Amniotic epithelial cell (primary cell): ENCODE results near the gene CFI.

Experiments used
- DNase-seq: peaks from one replicate; pipeline ENCODE4 v3.0.0-alpha.2; 2010; ENCODE audit warnings: low read depth

CFI gene

DNA sequence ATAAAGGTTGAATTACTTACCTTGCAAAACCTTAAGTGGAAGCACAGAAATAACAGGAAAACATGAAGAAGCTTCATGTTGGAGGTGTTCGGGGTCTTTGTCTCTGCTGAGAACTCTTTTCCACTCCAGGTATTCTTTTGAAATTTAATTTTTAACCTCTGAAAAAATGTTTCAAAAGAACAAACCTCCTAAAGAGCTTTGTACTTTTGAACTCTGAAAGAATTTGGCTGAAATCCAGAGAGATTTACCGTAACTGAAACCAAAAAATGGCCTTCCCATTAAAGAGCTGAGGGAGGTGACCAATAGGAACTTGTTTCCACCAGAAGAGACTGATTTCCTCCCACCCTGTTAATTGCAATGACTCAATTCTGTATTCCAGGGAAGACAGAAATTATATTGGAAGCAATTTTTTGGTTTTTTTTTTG, at the start of gene CFI:
Gene CFI, minus strand, starts transcription at position 105 of the 425 bp plus-strand sequence. Its CDS starts 28 bp downstream, at position 77.
- DNase-seq: peak; percentile 88

DNA sequence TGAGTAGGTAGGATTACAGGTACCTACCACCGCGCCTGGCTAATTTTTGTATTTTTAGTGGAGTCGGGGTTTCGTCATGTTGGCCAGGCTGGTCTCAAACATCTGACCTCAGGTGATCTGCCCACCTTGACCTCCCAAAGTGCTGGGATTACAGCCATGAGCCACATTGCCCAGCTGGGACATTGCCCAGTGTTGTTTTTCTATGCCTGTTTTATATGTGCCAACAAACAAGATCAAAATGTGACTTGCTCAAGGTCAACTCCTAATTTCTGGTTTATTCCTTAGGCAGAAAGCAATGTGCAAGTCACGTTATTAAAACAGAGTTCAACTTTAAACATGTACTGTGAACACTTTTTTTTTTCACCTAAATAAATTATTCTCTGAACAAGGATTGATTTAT, 48.8 kb upstream of the CFI start:
- no peak for DNase-seq

DNA sequence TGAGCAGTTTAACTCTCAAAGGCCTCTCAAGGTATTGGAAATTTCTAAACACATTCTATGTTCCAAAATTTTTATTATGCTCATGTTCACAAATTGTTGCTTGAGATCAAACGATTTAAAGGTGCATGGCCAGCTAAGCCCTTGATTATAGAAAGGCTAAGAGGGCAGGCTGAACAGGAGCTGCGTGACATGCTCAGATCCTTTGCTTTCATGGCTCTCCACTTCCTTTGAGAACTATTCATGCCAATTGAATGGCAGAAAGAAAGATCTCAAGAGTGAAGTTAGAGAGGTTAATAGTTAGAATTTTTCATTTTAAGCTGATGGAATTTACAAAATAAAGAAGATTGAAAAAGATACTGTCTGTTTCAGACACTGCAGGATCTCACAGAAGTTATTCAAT, 46.7 kb upstream of the CFI start:
- no peak for DNase-seq

DNA sequence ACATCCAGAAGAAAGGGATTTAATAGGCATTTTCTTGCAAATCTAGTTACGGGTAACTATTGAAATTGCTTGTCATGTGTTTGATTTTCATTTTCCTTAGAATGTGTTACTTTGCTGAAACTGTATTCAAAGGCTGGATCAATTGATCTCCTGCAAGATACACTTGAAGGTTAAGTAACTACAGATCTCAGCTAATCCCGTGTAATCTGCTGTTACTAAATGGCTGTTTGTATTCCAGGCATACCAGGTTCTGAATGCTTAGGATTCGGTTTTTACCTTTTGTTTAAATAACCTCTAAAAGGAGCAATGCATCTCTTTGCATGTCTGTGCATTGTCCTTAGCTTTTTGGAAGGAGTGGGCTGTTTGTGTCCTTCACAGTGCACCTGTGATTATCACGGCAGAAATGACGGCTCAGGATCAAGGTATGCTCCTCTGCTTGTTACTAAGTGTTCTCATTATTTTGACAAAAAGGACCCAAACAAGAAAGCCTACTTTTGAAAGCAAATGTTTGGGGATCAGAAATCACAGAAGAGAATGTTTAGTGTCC, 46.2 kb upstream of the CFI start, which contains the start of gene LRIT3:
Gene LRIT3, plus strand, starts transcription at position 212 of the 547 bp plus-strand sequence. Its CDS starts 95 bp downstream, at position 307.
- no peak for DNase-seq

DNA sequence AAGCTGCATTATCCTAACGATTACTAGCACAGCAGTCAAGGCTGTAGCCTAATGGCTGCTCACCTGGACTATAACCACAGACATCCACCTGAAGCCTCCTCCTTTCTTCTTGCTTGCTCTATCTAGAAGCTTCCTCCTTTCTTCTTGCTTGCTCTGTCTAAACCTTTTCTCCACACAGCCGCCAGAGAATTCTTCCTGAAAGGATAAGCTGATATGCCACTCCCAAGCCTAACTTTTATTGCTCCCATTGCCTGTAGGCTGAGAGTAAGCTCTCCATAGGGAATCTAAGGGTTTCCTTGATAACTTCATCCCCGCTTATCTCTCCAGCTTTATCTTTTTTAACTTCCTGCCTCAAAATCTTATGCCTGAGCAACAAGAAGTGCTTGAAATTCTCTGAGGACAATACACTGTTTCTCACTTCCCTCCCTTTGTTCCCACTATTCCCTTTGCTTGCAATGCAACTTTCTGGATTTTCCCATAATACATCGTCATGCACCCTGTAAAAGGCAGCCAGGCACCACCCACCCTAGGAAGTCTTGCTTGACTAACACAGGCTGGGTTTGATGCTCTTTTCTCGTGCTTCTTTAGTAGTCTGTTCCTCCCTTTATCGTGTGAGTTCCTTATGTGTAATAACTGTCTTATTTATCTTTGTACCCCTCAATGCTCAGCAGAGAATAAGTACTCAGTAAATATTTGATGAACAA, 44.7 kb upstream of the CFI start:
- no peak for DNase-seq

DNA sequence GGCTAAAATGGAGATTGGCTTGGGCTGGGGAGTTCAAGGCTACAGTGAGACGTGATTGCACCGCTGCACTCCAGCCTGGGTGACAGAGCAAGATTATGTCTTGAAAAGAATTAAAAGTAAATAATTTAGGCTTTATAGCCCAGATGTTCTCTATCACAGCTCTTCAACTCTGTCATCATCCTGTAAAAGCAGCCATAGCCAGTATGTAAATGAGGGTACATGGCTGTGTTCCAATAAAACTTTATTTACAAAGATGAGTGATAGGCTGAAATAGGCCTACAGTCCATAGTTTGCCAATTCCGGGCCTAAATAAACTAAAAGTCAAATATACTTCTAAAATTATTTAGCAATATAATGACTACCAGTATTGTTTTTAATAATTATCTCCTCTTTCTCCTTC, 35.2 kb upstream of the CFI start:
- no peak for DNase-seq

DNA sequence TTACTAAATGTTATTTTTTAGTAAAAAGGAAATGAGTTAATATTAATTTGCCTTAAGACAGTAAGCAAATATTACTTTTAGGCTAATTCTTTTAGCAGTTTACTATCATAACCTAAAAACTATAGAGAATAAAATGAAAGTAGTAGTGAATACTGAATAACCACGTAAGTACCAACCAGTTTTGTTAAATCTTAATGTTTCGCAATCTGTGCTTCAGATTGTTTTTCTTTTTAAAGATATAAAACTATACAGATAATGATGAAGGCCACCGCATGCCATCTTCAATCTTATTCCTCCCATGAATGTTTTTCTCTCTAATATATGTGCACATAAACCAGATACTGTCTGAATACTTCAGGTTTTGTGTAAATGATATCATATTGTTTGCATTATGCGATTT, 32.0 kb upstream of the CFI start:
- no peak for DNase-seq

DNA sequence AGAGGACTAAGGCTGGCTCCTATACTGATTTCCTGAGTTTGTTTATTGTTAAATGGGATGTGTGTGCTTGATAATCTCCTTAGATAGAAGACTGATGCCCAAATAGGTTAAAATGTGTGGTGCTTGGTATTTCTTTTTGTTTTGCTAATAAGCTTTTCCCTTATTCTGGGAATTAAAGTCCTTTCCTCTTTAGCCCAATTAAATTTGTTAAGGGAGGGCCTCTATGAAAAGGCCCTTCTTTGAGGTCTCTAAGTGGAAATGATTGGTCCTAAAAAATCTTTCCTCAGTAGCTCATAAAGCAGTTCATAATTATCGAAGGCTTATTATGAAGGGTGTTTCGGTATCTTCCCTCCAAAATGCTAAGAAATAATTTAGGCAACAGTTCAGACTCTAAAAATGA, 25.9 kb upstream of the CFI start, which contains the start of gene RRH:
Gene RRH, plus strand, starts transcription at position 301 of the 400 bp plus-strand sequence. Its CDS starts 56 bp downstream, at position 357.
- DNase-seq: no peak

DNA sequence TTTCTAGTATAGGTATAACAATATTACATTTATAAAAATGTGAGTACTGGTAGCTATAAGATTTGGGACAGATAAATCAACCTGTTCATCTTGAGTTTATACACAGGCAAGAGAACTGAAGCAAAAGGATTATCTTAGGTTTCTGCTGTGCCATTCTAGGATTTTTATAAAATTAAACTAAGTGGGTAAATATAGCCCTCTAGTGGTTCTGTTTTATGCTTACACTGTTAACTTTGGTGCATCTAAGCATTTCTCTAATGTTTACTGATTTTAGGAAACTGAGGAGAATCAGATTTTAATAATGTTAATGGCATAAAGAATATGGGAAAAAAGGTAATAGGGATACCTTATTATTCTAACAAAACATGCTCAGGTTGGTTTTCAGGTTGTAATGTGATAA, 24.9 kb upstream of the CFI start:
- DNase-seq: peak; percentile 31

DNA sequence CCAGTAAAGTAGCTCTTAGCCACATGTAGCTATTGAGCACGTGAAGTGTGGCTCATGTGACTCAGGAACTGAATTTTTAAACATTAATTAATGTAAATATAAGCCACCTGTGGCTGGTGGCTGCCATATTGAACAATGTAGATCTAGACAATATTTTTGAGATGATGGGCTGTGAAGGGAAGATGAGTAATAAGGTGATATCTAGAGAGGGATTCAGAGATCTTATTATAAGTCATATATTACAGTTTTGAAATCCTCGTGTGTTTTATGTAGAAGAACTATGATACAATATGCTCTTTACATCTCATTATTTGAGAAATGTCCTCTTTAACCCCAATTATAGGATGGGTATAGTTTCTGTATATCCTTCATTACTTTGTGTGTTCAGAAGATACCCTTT, 19.4 kb upstream of the CFI start:
- DNase-seq: no peak

DNA sequence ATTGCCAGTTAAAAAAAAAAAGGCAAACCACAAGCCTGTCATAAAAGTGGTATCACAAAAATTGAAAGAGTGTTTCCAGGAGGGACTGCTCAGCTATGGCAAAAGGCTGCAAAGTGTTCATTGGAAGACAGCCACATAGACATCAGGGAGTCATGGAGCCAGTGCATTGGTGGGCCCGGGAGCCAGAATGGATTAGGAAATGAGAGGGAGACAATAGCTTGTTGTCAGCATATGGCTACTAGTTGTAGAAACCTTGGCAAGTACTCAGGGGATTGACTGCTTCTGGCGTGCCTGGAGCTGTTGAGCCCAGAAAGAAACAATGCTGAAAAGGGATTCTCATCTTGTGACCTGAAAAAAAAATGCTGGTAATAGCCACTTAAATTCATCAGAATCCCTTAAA, 18.8 kb upstream of the CFI start:
- DNase-seq: no peak

DNA sequence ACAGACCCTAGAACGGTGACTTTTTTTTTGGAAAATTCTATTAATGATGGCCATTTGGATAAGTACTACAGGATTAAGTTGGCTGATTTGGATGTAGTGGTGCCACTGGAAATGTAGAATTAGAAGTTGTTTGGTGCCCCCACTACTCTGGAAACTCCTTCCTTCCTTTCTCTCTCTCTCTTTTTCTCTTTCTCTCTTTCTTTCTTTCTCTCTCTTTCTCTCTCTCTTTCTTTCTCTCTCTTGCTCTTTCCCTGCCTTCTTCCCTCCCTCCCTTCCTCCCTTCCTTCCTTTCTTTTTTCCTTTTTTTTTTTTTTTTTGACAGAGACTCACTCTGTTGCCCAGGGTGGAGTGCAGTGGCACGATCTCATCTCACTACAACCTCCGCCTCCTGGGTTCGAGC, 16.5 kb upstream of the CFI start:
- no peak for DNase-seq

DNA sequence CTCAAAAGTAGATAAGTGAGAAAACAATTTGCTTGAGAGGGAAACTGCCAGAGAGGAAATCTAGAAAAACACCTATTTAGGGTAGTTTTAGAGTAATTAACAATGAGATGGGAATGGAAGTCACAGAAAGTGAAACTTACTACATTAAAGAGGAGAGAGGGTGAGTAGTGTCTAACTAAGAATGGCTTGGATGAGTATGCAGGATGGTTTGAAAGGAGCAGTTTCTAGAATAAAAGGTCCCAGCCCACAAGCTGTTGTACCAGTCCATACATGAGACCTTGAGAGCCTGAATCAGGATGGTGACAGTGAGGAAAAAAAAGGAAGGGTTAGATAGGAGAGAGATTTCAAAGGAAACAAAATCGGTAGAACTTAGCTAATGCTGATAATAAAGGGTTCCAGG, 15.1 kb upstream of the CFI start:
- DNase-seq: no peak

DNA sequence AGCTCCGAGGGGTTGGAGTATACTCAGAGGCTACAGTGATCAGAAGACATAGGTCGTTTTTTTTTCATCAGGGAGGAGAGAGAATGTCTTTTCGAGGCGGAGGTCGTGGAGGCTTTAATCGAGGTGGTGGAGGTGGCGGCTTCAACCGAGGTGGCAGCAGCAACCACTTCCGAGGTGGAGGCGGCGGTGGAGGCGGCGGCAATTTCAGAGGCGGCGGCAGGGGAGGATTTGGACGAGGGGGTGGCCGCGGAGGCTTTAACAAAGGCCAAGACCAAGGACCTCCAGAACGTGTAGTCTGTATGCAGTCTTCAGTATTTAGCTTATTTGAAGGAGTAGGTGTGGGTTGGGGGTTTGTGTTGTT, 14.3 kb upstream of the CFI start:
- DNase-seq: no peak

DNA sequence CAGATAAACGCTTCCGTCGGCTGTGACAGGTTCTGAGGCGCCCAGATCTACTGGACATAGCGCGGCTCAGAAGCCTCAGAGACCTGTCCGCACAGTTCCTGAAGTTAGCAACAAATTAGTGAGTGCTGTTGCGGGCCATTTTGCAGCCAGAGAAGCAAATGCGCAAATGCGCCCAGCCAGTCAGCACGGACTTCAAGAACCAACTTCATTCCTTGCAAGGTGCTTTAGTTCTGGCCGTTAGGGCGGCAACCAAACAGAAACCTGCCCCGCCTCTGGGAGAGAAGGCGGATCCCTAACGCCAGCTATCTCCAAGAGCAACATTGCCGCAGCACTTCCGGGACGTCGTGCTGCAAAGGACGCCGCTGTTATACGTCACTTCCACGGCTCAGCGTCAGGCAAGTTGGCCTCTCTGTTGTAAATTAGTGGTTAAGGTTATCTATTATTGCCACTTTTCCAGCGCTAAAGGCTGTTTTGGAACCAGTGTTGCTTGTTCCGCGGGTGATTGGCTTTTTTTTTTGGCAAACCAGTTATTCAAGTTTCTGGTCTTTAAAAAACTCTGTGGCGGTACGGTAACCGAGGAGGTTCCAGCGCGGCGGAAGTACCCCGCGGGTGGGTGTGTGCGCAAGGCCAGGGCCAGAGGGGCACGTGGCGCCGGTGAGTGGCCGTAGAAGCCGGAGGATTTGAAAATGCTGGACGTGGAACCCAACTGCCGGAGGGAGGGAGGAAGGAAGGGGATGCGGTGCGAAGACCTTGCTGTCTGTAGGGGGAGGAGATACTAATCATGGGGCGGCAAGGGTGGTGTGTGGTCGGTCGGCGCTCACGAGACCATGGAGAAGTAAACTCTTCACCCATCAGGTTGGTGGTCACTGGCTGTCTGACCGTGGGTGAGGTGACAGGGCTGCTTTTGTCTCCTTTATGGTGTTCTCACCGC, 13.6 kb upstream of the CFI start, which contains the start of gene GAR1:
Gene GAR1, plus strand, starts transcription at position 612 of the 931 bp plus-strand sequence. CDS start 403 bp downstream, outside the sequence.
- DNase-seq: peak; percentile 95

DNA sequence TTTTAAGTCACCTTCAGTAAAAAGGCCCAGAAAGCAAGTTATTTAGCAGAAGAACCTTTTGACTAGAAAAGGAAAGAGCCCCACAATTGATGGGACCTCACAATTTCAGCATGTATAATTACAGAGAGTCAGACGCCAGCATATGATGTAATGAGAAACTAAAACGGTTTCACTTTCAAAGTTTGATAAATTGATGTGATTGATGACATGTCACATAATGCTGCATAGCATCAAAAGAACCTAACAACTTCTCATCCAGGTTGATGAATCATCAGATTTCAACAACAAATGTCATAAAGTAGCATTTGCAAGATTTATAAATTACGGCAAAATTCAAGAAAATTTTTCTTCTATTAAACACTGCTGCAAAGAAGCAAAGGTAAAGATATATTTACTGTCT, 9.9 kb upstream of the CFI start:
- peak; percentile 13 for DNase-seq

DNA sequence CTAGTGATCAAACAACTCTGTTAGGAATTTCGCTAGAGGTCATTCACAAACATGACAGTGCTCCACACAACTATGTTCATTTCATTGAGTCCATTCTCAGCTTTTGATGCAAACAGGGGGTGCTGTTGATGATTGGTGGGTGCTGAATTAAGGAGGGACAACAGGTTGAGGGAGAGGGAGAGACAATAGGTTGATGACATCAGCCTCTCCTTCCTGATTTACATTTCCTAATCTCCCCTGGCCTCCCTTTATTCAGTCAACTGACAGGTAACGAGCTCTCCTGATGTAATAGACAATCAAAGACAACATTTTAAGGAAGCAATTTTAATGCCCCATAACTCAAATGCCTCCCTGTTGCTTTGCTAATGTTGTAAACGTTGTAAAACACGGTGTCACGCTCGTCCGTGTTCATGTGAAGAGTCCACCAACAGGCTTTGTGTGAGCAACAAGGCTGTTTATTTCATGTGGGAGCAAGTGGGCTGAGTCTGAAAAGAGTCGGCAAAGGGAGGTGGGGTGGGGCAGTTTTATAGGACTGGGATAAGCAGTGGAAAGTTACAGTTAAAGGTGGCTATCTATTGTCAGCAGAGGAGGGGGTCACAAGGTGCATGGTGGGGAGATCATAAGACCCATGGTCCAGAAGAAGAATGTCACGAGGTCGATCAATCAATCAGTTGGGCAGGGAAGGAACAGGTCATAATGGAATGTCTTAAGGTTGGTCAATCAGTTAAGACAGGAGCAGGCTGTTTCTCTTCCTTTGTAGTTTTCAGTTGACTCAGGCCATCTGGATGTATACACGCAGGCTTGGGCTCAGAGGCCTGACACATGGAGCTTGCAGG, 9.0 kb upstream of the CFI start:
- no peak for DNase-seq

DNA sequence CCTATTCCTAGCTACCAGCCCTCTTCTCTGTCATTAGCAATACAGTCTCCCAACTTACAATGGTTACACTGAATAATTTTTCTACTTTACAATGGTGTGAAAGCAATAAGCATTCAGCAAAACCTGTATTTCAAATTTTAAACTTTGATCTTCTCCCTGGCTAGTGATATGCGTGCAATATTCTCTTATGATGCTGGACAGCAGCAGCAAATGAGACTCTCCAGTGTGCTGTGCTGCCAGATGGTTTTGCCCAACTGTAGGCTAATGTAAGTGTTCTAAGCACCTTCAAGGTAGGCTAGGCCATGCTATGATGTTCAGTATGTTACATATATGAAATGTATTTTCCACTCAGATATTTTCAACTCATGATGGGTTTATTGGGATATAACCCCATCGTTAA, 7.9 kb upstream of the CFI start:
- no peak for DNase-seq

DNA sequence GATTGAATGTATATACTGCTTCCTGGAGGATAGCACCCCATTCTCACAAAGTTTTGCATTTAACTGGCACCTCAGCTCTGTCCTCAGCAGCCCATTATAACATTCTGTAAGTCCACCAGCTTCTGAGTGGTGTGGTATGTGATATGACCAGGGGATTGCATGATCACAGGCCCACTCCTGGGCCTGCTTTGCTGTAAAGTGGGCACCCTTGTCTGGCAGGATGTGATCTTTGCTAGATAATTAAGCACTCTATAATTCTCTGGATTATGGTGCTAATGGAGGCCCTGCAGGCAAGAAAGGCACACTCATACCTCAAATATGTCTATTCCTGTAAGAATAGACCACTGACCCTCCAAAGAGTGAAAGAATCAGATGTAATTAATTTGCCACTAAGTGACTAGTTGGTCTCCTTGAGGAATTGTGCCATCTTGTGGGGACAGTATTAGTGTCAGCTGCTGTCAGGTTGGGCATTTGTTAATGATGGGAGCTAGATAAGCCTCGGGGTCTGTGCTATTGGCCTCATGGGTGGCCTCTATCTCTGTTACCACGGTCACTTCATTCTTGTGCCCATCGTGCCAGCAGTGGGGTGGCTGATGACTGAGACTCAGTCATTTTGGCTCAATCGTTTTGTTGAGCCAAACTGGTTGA, 2.2 kb upstream of the CFI start:
- DNase-seq: peak; percentile 59

DNA sequence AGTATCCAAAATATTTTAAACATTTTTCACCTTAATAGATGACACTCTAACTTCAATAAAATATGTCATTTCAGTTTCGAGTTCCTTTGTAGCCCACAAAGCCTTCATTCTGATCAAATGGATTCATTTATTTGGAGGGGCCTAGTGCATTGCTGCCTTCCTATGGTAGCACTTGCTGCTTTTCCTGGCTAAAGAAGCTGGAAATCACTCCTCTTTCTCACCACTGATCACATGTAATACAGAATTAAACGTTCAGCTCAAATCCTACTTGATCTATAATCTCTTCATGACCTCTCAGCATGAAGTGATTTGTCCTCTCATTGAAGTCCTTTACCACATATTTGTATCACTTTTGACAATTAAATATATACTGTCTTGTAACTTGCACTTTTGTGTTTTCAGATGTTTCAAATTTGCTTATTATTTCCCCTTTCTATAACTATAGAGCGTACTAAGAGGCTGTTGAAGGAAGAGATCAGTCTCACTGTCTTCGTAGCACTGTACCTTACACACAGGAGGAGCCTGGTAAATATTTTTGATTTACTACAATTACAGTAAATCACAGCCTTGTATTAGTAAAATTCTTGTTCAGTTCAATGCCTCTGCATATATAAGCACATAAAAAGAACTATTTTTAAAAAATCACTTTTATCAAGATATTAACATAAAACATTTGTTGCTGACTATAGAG, 555 bp downstream of the CFI start:
- DNase-seq: peak; percentile 10

DNA sequence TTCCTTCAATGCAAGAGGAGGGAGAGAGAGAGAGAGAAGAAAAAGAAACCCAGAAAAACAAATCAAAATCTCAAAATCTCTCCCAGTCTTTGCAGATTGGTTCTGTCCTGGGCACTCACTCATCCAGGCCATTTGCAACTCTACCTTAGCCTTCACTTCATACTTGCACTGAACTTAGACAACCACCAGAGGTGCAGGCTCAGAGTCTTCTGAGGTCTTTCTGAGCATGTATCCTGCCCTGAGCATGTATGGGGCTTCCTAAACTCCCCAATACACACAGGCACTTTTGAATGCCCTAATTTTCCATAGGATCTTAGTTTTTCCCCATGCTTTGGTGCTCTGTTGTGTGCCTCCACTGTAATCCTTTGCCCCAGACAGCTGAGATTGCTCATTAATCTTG, 2.9 kb downstream of the CFI start:
- no peak for DNase-seq
